Glutamatergic neuron (in vitro differentiated cells): Measurements from ENCODE around the gene PPP1CB. TPM values are rescaled to one million over a fixed set of nuclear protein-coding genes. Genes with fewer than 3 reads are reported as not detected.

Experiments used
- DNase-seq: peaks from one replicate; pipeline ENCODE4 v3.0.0; 2022
- H3K27ac Mint-ChIP-seq: one replicate; pipeline ENCODE4 v1.8.0; 2020; ENCODE audit warnings: mild to moderate bottlenecking, mixed read lengths, inconsistent platforms; ENCODE audit not compliant: unreplicated experiment
- H3K27me3 Mint-ChIP-seq: one replicate; pipeline ENCODE4 v1.8.0; 2020; ENCODE audit warnings: mild to moderate bottlenecking, moderate library complexity, mixed read lengths, inconsistent platforms; ENCODE audit not compliant: unreplicated experiment
- H3K36me3 Mint-ChIP-seq: one replicate; pipeline ENCODE4 v1.8.0; 2020; ENCODE audit warnings: mild to moderate bottlenecking, mixed read lengths, inconsistent platforms; ENCODE audit not compliant: unreplicated experiment
- H3K4me1 Mint-ChIP-seq: one replicate; pipeline ENCODE4 v1.8.0; 2020; ENCODE audit warnings: mild to moderate bottlenecking, low read depth, mixed read lengths, inconsistent platforms; ENCODE audit not compliant: unreplicated experiment
- H3K4me3 Mint-ChIP-seq: one replicate; pipeline ENCODE4 v1.8.0; 2020; ENCODE audit warnings: mild to moderate bottlenecking, mixed read lengths, inconsistent platforms; ENCODE audit not compliant: unreplicated experiment
- H3K9me3 Mint-ChIP-seq: one replicate; pipeline ENCODE4 v1.8.0; 2020; ENCODE audit warnings: mild to moderate bottlenecking, moderate library complexity, mixed read lengths, inconsistent platforms; ENCODE audit not compliant: unreplicated experiment
- total RNA-seq: library from RNA; stranded (reverse); fragmentation: NEBNext Ultra II Directional; extraction: Animal tissue kit (Norgen Biotek cat#: 25700); gene quantifications from one replicate; pipeline ENCODE4 v1.2.1, GENCODE V29; 2021; ENCODE audit not compliant: unreplicated experiment
- TF ChIP-seq, protein P1 (sequence below): fragments of 200-600 bp; sonication (generic); IDR thresholded peaks from one replicate; pipeline ENCODE4 v1.5.0; 2021; ENCODE audit not compliant: partially characterized antibody, unreplicated experiment

The PPP1CB gene
- total RNA-seq, 1 donor from 2014 or later = 144 TPM

DNA sequence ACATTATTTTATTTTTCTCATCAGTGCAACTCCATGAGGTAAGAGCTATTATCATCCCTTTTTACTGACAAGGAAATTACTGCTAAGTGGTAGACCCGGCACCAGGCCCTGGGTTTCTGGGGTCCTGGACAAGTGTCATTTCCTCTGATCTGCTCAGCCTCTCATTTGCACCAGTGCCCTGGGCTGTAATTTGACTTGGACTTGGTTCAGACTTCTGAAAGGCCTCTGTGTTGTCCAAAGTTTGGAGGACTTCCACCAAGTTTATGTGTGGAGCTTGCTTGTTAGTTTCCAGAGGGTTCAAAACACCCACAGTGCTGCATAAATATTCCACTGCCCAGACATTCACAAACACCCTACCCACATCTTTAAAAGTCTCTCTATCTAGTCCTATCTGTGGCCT, 44.0 kb upstream of the PPP1CB start:
- no peak for DNase-seq
- H3K36me3 Mint-ChIP-seq = peaks cover 5% of the 10 kb centered on the region
- no peak overlapping the region for H3K27ac Mint-ChIP-seq
- no peaks in the 10 kb centered on the region for H3K4me1 Mint-ChIP-seq
- no peak overlapping the region for H3K4me3 Mint-ChIP-seq
- H3K27me3 Mint-ChIP-seq = peaks cover 4% of the 10 kb centered on the region
- TF ChIP-seq, protein P1, sequence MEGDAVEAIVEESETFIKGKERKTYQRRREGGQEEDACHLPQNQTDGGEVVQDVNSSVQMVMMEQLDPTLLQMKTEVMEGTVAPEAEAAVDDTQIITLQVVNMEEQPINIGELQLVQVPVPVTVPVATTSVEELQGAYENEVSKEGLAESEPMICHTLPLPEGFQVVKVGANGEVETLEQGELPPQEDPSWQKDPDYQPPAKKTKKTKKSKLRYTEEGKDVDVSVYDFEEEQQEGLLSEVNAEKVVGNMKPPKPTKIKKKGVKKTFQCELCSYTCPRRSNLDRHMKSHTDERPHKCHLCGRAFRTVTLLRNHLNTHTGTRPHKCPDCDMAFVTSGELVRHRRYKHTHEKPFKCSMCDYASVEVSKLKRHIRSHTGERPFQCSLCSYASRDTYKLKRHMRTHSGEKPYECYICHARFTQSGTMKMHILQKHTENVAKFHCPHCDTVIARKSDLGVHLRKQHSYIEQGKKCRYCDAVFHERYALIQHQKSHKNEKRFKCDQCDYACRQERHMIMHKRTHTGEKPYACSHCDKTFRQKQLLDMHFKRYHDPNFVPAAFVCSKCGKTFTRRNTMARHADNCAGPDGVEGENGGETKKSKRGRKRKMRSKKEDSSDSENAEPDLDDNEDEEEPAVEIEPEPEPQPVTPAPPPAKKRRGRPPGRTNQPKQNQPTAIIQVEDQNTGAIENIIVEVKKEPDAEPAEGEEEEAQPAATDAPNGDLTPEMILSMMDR = no peak
- H3K9me3 Mint-ChIP-seq = no peaks in the 10 kb centered on the region

DNA sequence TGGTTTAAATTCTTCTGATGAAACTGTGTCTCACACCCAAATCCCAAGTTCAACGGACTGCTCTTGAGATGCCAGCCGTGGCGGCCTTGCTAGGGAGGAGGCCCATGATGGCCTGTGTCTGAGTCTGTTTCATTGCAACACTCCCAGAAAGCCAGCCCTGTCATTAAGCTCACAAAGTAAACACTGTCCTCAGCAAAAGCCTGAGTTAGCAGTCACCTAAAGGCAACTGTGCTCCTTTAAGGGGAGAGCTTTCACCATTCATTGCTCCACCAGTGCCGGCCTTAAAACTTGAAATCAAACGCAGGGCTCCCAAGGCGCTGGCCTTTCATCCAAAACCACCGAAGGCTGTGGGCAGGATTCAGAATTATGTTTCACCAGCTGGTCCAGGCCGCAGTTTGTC, 42.5 kb upstream of the PPP1CB start:
- Mint-ChIP-seq H3K27ac (no peak overlapping the region), H3K9me3 (no peaks in the 10 kb centered on the region), H3K4me1 (no peaks in the 10 kb centered on the region), H3K27me3 (peaks cover 4% of the 10 kb centered on the region), H3K36me3 (peaks cover 5% of the 10 kb centered on the region), H3K4me3 (no peak overlapping the region)
- TF ChIP-seq, protein P1 = no peak
- DNase-seq = no peak

DNA sequence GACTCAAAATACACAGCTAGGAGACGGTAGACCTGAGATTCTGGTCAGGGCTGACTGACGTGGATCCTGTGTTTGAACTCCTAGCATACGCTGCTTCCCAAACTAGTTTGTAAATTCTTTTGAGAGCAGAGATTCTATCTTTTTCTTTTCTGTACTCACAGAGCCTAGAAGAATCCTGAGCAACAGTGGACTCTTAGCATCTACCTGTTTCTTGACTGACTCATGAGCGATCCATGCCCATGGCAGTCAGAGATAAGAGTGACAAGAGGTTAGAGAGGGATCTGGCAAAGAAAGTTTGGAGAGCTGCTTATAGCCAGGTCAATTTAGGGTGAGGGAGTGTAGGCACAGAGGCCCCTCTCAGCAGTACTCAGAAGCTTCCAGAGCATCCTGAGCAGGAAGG, 41.1 kb upstream of the PPP1CB start:
- no peaks in the 10 kb centered on the region for H3K36me3 Mint-ChIP-seq
- no peak overlapping the region for H3K27ac Mint-ChIP-seq
- TF ChIP-seq, protein P1 = no peak
- H3K9me3 Mint-ChIP-seq = no peaks in the 10 kb centered on the region
- H3K27me3 Mint-ChIP-seq = no peaks in the 10 kb centered on the region
- DNase-seq = no peak
- H3K4me3 Mint-ChIP-seq = no peak overlapping the region
- H3K4me1 Mint-ChIP-seq = no peaks in the 10 kb centered on the region

DNA sequence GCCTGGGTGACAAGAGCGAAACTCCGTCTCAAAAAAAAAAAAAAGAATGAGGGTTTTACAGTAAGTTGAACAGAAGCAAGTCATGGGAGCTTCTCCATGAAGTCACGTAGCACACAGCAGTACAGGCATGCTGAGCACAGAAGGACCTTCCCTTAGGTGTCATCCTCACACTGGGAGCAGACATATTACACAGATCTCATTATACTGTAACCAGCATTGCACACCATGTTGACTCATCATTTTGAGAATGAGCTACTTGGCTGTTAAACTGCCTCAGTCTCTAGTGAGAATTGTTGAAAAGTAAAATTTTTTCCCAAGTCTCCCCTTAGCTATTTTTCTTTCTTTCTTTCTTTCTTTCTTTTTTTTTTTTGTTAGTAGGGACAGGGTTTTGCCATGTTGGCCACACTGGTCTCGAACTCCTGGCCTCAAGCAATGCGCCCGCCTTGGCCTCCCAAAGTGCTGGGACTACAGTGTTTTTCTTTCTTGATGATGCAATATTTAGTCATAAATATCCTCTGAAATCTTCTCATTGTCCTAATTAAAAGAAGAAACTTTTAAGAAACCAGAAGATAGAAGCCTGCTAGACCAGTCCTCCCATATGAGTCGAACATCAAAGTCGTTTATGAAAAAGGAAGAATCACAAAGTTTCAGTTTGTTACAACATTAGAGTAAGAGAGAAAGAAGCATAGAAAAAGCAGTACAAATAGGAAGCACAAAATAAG, 37.9 kb upstream of the PPP1CB start:
- Mint-ChIP-seq H3K4me3 (no peak overlapping the region), H3K9me3 (peaks cover 1% of the 10 kb centered on the region), H3K27ac (no peak overlapping the region), H3K36me3 (no peaks in the 10 kb centered on the region), H3K27me3 (peaks cover 4% of the 10 kb centered on the region), H3K4me1 (no peaks in the 10 kb centered on the region)
- DNase-seq = no peak
- TF ChIP-seq, protein P1 = no peak

DNA sequence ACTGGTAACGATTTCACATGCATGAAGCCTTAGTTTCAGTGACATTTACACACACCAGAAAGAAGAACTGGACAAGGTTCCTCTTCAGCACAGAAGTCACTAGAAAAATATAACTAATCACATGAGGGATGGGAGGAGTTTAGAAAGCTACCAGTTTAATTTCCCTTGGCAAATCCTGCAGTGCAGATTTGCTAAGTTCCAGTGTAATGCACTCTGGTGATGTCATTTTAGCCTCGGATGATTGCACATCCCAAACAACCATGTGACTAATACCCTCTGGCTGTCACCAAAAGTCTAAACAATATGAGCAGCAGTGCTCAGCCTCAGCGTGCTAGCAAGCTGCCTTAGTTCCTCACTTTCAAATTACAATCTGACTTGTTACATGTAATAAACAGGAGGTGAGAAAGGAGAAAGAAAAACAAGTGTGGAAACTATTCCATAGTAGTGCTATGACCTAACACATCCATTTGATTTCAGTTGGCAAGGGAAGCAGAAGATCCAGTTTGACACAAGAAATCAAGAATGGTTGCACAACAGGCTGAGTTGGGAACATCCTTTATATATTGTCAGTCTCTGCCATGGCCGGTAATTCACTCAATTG, 35.3 kb upstream of the PPP1CB start:
- no peak overlapping the region for H3K4me3 Mint-ChIP-seq

More for the DNA sequence above, 35.3 kb upstream of the PPP1CB start:
- H3K27ac Mint-ChIP-seq = no peak overlapping the region
- H3K9me3 Mint-ChIP-seq = peaks cover 1% of the 10 kb centered on the region
- TF ChIP-seq, protein P1 = no peak
- no peaks in the 10 kb centered on the region for H3K4me1 Mint-ChIP-seq
- no peak for DNase-seq
- H3K36me3 Mint-ChIP-seq = no peaks in the 10 kb centered on the region
- peaks cover 4% of the 10 kb centered on the region for H3K27me3 Mint-ChIP-seq
